NOMO-1 (cell line): ENCODE measurements around the gene GAS2L2.
"Not testable (repeated sequence)": the region's sequence is repeated elsewhere in the genome, so short reads cannot be mapped to it uniquely, and the experiment has no call there.

Experiments
- DNase-seq, 2 experiments: peaks; one replicate each; lab custom pipeline; 2025; ENCODE audit not compliant: unreplicated experiment in 2 of 2; lab: John Stamatoyannopoulos, UW

Gene GAS2L2

DNA sequence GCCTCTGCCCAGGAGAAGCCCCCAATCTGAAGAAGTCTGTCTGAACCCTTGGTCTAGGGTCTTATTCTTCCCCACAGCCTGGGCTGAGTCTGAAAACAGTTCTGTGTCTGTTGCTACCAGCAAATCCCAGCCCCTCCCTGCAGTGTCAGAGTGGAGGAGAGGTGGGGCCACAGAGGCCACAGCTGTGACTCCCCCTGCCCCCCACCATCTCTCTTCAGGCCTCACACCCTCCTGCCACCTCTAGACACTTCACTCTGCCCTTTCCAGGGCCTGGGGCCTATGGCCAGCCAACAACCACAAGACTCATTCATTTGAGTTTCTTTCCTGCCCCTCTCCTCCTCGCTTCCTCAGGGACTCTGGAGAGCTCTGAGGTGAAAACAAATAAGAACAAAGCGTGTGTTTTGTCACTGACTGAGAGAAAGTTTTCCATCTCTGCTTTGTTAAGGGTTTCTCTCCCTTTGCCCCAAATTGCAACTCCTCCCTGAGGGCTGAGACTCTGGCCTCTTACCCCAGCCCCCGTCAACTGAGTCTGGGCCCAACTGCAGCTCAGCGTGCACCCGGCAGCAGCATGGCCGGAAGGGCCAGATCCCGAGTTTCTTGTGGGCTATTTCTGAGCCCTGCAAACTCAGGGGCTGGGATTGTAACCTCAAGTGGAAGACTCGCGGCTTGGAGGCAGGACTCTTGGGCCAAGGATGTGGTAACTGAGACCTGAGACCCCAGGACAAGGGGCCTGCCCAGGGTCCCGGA is 20.8 kb upstream of the GAS2L2 start:
- no peak for DNase-seq

DNA sequence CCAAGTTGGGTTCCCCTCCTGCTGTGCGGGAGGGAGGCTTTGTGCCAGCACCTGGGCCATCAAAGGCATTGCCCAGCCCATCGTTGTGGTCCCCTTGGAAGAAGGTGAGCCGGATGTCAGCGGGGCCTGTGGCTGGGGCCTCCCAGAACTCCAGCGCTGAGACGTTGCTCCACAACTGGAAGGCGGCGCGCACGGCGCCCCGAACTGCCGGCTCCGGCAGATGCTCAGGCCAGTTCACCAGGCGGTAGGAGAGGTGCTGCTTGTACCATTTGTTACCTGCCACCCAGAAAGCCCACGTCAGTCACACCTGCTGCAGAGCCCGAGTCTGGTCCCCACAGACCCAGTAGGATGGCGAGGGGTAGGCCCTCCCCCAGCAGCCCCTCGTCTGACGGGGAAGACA is 20.1 kb upstream of the GAS2L2 start:
- no peak for DNase-seq

- DNase-seq, result no peak
Measured at GRCh38 chr17:35769895-35770486, 17.0 kb upstream of the GAS2L2 start.

DNA sequence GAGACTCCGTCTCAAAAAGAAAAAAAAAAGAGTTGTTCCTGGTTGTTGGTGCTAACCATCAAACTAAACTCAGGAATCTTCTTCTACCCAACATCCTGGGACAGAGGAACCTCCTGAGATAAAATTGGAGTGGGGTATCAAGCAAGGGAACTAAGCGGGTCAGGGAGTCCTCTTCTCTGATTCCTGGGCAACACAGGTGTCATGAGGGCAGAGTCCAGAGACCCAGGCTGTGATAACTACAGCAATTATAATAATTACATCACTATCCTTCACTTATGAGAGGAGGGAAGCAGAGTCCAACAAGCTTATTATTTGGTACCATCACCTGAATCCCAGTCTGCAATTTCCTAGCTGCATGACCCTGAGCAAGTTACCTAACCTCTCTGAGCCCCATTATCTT is 15.8 kb upstream of the GAS2L2 start:
- no peak for DNase-seq

DNA sequence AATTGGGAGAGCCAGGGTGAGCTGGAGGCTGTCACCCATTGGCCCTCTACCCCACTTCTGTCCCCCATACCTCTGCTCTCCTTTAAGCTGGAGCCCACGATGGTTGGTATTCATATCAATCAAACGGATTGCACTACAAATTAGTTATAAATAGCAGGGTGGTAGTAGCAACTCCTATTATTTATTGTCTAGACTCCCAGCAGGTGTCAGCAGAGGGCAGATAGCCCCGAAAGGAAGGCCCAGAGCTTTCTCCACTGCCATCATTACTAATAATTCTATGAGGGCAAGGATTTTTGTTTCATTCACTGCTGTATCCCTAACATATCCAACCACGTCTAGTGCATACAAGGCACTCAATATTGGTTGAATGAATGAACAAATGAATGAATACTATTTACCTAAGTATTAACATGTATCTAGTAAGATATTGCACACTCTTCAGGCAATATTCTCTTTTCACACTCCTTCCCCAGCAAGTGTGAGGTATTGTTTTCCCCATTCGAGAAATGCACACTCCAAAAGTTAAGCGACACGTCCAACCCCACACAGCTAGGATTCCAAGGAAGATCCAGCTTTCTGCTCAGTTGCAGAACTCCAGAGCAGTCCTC is 14.0 kb upstream of the GAS2L2 start:
- DNase-seq, result peak in 1 of 2 experiments; percentile 45

DNA sequence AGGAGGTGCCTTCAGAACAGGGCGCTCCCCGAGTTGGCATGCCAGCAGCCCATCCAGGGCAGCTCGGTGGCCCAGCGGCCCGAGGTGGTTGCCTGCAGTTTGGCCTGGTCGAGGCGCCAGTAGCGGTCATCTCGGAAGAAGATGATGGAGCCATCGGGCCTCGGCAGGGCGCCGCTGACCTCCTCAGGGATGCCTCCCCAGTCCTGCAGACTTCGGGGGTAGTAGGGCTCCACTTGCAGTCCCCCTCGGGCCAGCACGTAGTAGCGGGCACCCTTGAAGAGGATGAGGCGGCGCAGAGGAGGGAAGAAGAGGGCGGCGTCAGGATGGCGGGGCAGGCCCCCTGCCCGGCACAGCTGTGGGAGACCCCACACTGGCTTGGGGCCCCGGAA is 13.4 kb upstream of the GAS2L2 start:
- no peak for DNase-seq

- DNase-seq, result no peak
Measured at GRCh38 chr17:35765756-35766488, 12.9 kb upstream of the GAS2L2 start.

- no peak for DNase-seq
Measured at GRCh38 chr17:35765086-35765710, 12.2 kb upstream of the GAS2L2 start.

GRCh38 chr17:35764123-35764991 is 11.3 kb upstream of the GAS2L2 start:
- peak; percentile 84 to 94 for DNase-seq

DNA sequence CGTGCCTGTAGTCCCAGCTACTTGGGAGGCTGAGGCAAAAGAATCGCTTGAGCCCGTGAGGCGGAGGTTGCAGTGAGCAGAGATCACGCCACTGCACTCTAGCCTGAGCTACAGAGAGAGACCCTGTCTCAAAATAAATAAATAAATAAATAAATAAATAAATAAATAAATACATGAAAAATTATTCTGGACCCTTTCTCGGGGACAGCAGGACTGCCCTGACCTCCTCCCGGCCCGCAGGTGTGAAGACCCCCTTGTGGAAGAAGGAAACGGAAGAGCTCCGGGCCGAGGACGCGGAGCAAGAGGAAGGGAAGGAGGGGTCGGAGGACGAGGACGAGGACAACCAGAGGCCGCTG is 10.7 kb upstream of the GAS2L2 start:
- DNase-seq, result no peak

DNA sequence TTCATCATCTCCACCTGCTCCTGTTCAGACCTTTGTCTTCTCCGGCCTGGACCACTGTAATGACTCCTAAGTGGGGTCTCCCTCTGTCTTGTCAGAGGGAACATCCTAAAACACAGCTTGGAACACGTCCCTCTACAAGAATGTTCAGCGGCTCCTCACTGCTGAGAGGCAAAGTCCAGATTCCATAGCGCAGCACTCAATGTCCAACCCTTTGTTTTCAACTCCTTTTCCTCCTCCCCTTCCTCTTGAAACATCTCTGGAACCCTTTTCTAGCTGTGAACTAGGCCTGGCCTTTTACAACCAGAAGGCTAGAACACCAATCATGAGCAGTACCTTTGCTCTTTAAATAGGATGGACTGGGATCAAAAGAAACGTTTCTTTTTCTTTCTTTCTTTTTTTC is 8.6 kb upstream of the GAS2L2 start:
- no peak for DNase-seq

DNA sequence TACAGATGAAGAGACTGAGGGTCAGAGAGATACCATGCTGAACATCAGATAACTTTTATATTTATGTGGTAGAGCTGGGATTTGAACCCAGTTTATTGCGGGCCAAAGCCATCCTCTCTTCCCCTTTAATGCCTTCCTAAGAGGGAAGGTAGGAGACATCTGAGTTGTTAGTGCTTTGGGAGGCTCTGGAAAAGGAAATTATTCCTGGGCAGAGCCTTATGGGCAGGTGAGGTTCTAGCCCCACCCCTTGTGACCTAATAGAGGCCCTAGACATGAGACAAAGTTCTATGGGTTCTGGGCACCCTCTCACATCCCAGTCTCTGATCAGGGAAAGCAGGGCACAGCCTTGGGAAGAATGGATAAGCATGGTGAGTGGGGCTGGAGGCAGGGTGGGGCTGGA is 7.5 kb upstream of the GAS2L2 start, which contains the start of gene C17orf50:
TSS of gene C17orf50 (plus strand) at position 301 of the 400 bp plus-strand sequence. CDS start at position 356, 55 bp downstream.
- DNase-seq, result no peak

- no peak for DNase-seq
Measured at GRCh38 chr17:35757243-35757642, 4.2 kb upstream of the GAS2L2 start.

- no peak for DNase-seq
Measured at GRCh38 chr17:35752471-35752870, 568 bp downstream of the GAS2L2 start.

- not testable (repeated sequence) for DNase-seq
Measured at GRCh38 chr17:35751541-35751940, 1.5 kb downstream of the GAS2L2 start.

GRCh38 chr17:35750526-35751395 is 2.3 kb downstream of the GAS2L2 start:
- no peak for DNase-seq

- DNase-seq, result no peak
Measured at GRCh38 chr17:35749560-35750412, 3.3 kb downstream of the GAS2L2 start.

GRCh38 chr17:35748979-35749378 is 4.1 kb downstream of the GAS2L2 start:
- DNase-seq, result no peak
